Measurements from ENCODE around the gene DYNLRB1.
"Not testable (repeated sequence)": the region's sequence is repeated elsewhere in the genome, so short reads cannot be mapped to it uniquely, and the experiment has no call there.

The DYNLRB1 gene

DNA sequence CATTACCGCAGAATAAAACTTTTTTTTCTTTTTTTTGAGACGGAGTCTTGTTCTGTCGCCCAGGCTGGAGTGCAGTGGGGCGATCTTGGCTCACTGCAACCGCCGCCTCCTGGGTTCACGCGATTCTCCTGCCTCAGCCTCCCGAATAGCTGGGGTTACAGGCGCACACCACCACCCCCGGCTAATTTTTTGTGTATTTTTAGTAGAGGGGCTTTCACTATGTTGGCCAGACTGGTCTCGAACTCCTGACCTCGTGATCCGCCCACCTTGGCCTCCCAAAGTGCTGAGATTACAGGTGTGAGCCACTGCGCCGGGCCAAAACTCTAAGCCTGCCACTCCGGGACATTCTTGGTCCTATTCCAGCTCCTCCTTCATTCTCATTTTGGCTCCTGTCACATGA is 2.2 kb upstream of the DYNLRB1 start:
- H3K4me1 ChIP-seq (ENCODE audit: control insufficient read depth, insufficient read depth, low read length); H3K27me3 ChIP-seq (ENCODE audit: control insufficient read depth, insufficient read depth, low read length); H3K4me3 ChIP-seq (ENCODE audit: low read depth, low read length); H3K9ac ChIP-seq (ENCODE audit: low read depth, low read length); H3K36me3 ChIP-seq (ENCODE audit: control insufficient read depth, insufficient read depth, low read length); H3K9me3 ChIP-seq (ENCODE audit: control insufficient read depth, insufficient read depth, low read length): not testable (repeated sequence)

- peaks cover 4% of the 10 kb centered on the region for H3K36me3 ChIP-seq (ENCODE audit: control insufficient read depth, insufficient read depth, low read length)
- no peaks in the 10 kb centered on the region for H3K9me3 ChIP-seq (ENCODE audit: control insufficient read depth, insufficient read depth, low read length)
- no peaks in the 10 kb centered on the region for H3K4me1 ChIP-seq (ENCODE audit: control insufficient read depth, insufficient read depth, low read length)
- peak overlapping the region; percentile 94 for H3K4me3 ChIP-seq (ENCODE audit: low read depth, low read length)
- no peaks in the 10 kb centered on the region for H3K27me3 ChIP-seq (ENCODE audit: control insufficient read depth, insufficient read depth, low read length)
- H3K9ac ChIP-seq (ENCODE audit: low read depth, low read length) = peak overlapping the region; percentile 91
Measured at GRCh38 chr20:34514897-34515483, 1.2 kb upstream of the DYNLRB1 start.

DNA sequence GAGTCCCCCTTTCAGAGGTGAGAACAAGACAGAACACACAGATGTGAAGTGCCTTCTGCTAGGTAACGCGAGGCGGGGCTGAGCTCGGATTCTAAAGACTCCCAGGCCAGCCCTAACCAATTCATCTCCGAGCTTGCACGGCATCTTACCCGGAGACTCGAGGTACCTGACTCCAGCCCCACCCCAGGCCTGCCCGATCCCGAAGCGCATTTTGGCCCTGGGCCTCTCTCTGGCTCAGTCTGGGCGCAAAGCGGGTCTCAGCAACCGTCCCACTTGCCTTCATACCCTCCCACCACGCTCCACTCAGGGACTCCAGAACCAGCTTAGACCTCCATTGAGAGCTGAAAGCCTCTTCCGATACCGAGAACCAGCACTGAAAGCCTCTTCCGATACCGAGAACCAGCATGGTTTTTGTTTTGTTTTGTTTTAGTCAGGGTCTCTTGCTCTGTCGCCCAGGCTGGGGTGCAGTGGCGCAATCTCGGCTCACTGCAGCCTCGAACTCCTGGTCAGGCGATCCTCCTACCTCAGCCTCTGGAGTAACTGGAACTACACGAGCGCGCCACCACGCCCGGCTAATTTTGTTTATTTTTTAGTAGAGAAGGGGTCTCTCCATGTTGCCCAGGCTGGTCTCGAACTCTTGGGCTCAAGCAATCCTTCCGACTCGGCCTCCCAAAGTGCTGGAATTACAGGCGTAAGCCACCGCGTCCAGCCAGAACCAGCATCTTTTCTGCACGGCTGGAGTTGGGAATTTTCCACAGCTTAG is 557 bp upstream of the DYNLRB1 start:
- no peaks in the 10 kb centered on the region for H3K4me1 ChIP-seq (ENCODE audit: control insufficient read depth, insufficient read depth, low read length)
- peaks cover 4% of the 10 kb centered on the region for H3K36me3 ChIP-seq (ENCODE audit: control insufficient read depth, insufficient read depth, low read length)
- H3K9ac ChIP-seq (ENCODE audit: low read depth, low read length) = peak overlapping the region; percentile 91

GRCh38 chr20:34517114-34517505 is 888 bp downstream of the DYNLRB1 start:
- Histone ChIP-seq H3K36me3 (ENCODE audit: control insufficient read depth, insufficient read depth, low read length) (peaks cover 4% of the 10 kb centered on the region), H3K9me3 (ENCODE audit: control insufficient read depth, insufficient read depth, low read length) (no peaks in the 10 kb centered on the region), H3K9ac (ENCODE audit: low read depth, low read length) (no peak overlapping the region), H3K4me1 (ENCODE audit: control insufficient read depth, insufficient read depth, low read length) (no peaks in the 10 kb centered on the region), H3K4me3 (ENCODE audit: low read depth, low read length) (peak overlapping the region; percentile 94), H3K27me3 (ENCODE audit: control insufficient read depth, insufficient read depth, low read length) (no peaks in the 10 kb centered on the region)

More for the DNA sequence above, 557 bp upstream of the DYNLRB1 start:
- H3K27me3 ChIP-seq (ENCODE audit: control insufficient read depth, insufficient read depth, low read length) = no peaks in the 10 kb centered on the region
- H3K9me3 ChIP-seq (ENCODE audit: control insufficient read depth, insufficient read depth, low read length) = no peaks in the 10 kb centered on the region
- peak overlapping the region; percentile 94 for H3K4me3 ChIP-seq (ENCODE audit: low read depth, low read length)

DNA sequence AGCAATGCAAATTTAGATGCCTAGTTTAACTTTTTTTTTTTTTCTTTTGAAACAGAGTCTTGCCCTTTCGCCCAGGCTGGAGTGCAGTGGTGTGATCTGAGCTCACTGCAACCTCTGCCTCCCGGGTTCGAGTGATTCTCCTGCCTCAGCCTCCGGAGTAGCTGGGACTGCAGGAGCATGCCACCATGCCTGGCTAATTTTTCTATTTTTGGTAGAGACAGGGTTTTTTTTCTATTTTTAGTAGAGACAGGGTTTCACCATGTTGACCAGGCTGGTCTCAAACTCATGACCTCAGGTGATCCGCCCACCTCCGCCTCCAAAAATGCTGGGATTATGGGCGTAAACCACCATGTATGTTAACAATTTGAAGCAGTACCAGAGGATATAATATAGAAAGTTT is 2.6 kb downstream of the DYNLRB1 start:
- not testable (repeated sequence) for H3K27me3 ChIP-seq (ENCODE audit: control insufficient read depth, insufficient read depth, low read length); H3K4me3 ChIP-seq (ENCODE audit: low read depth, low read length); H3K36me3 ChIP-seq (ENCODE audit: control insufficient read depth, insufficient read depth, low read length); H3K9ac ChIP-seq (ENCODE audit: low read depth, low read length); H3K9me3 ChIP-seq (ENCODE audit: control insufficient read depth, insufficient read depth, low read length); H3K4me1 ChIP-seq (ENCODE audit: control insufficient read depth, insufficient read depth, low read length)

- not testable (repeated sequence) for H3K27me3 ChIP-seq (ENCODE audit: control insufficient read depth, insufficient read depth, low read length); H3K4me1 ChIP-seq (ENCODE audit: control insufficient read depth, insufficient read depth, low read length); H3K36me3 ChIP-seq (ENCODE audit: control insufficient read depth, insufficient read depth, low read length); H3K4me3 ChIP-seq (ENCODE audit: low read depth, low read length); H3K9me3 ChIP-seq (ENCODE audit: control insufficient read depth, insufficient read depth, low read length); H3K9ac ChIP-seq (ENCODE audit: low read depth, low read length)
Measured at GRCh38 chr20:34519841-34520240, 3.6 kb downstream of the DYNLRB1 start.

DNA sequence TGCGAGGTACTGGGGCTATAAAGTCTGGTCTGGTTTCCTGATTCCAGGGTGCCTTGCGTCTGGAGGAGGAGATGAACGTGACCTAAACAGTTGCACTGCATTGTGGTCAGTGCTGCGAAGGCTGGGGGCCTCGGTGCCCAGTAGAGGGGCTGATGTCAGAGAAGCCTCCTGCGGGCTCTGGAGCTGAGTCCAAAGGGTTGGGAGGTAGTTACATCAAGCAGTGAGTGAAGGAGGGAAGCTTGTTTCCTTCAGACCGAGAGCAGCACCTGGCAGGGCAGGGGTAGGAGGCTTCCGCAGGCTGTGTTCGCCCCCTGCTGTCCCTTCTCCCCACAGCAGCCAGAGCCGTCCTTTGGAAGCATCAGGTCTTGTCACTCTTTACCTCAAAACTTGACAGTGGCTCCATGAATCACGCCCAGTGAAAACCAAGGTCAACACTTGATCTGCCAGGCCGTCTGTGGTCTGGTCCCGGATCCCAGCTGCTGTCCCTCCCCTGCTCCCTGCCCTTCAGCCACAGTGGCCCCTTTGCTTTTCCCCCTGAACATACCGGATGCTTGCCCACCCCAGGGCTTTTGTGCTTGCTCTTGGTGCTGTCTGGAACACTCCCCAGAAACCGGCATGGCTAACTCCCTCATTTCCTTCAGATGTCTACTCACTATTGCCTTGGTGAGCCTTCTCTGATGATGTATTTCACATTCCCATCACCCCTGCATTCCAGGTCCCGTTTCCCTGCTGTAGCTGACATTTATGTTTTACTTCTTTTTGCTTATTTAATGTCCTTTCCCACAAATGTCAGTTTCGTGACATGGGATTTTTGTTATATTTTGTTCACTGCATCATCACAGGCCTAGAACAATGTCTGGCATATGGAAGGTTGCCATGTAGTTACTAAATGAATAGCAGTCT is 7.0 kb downstream of the DYNLRB1 start:
- Histone ChIP-seq H3K4me3 (ENCODE audit: low read depth, low read length) (no peak overlapping the region), H3K36me3 (ENCODE audit: control insufficient read depth, insufficient read depth, low read length) (peaks cover 10% of the 10 kb centered on the region), H3K4me1 (ENCODE audit: control insufficient read depth, insufficient read depth, low read length) (peaks cover 4% of the 10 kb centered on the region), H3K27me3 (ENCODE audit: control insufficient read depth, insufficient read depth, low read length) (no peaks in the 10 kb centered on the region), H3K9me3 (ENCODE audit: control insufficient read depth, insufficient read depth, low read length) (no peaks in the 10 kb centered on the region), H3K9ac (ENCODE audit: low read depth, low read length) (no peak overlapping the region)

DNA sequence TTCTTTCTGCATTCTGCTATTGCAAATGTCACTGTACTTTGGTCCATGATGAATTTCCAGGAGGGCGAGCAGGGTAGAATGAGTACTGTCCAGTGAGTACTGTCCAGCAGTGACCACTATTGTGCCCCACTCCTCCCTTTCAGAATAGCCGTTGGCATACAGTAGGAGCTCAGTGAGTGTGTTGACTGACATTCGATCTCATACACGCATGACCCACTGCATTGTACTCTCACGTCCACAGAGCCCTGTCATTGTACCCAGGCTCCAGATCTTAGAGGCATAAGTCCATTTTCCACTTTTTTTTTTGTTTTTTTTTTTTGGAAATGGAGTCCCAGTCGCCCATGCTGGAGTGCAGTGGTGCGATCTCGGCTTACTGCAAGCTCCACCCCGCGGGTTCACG is 8.2 kb downstream of the DYNLRB1 start:
- Histone ChIP-seq H3K4me1 (ENCODE audit: control insufficient read depth, insufficient read depth, low read length) (peaks cover 4% of the 10 kb centered on the region), H3K36me3 (ENCODE audit: control insufficient read depth, insufficient read depth, low read length) (peaks cover 17% of the 10 kb centered on the region), H3K27me3 (ENCODE audit: control insufficient read depth, insufficient read depth, low read length) (no peaks in the 10 kb centered on the region)

GRCh38 chr20:34525342-34525708 is 9.1 kb downstream of the DYNLRB1 start:
- no peaks in the 10 kb centered on the region for H3K27me3 ChIP-seq (ENCODE audit: control insufficient read depth, insufficient read depth, low read length)
- H3K9me3 ChIP-seq (ENCODE audit: control insufficient read depth, insufficient read depth, low read length) = no peaks in the 10 kb centered on the region
- H3K9ac ChIP-seq (ENCODE audit: low read depth, low read length) = no peak overlapping the region
- peaks cover 4% of the 10 kb centered on the region for H3K4me1 ChIP-seq (ENCODE audit: control insufficient read depth, insufficient read depth, low read length)
- H3K36me3 ChIP-seq (ENCODE audit: control insufficient read depth, insufficient read depth, low read length) = peaks cover 23% of the 10 kb centered on the region
- no peak overlapping the region for H3K4me3 ChIP-seq (ENCODE audit: low read depth, low read length)

More for the DNA sequence above, 8.2 kb downstream of the DYNLRB1 start:
- Histone ChIP-seq H3K9me3 (ENCODE audit: control insufficient read depth, insufficient read depth, low read length) (no peaks in the 10 kb centered on the region), H3K4me3 (ENCODE audit: low read depth, low read length) (no peak overlapping the region), H3K9ac (ENCODE audit: low read depth, low read length) (no peak overlapping the region)

DNA sequence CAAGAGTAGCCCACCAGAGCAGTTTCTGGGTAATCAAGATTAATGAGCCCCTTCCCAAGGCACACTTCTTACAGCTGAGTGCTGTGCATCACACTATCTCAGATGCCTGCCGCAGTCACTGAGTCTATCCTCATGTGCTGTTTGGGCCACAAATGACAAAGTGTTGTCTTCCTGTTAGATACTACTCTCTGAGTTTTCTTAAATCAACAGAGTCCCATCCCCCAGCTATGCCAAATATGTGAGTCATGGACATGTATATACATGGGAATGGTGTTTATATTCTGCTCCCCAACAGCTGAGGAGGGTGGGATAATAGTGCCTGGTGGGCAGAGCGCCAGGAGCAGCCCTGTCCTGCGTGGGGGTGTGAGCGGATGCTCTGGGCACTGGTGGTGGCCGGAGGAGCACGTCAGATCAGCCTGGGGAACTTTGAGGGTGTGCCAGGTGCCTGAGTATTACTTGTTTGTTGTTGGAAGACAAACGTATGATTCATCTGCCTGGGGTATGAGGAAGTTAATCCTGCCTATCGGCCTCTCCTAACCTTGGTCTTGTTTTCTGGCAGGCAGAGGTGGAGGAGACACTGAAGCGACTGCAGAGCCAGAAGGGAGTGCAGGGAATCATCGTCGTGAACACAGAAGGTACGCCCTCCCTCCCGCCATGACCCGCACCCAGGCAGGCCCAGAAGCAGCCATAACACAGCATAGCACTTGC is 9.6 kb downstream of the DYNLRB1 start:
- no peaks in the 10 kb centered on the region for H3K9me3 ChIP-seq (ENCODE audit: control insufficient read depth, insufficient read depth, low read length)
- H3K4me3 ChIP-seq (ENCODE audit: low read depth, low read length) = no peak overlapping the region
- H3K9ac ChIP-seq (ENCODE audit: low read depth, low read length) = no peak overlapping the region
- no peaks in the 10 kb centered on the region for H3K27me3 ChIP-seq (ENCODE audit: control insufficient read depth, insufficient read depth, low read length)
- peaks cover 28% of the 10 kb centered on the region for H3K36me3 ChIP-seq (ENCODE audit: control insufficient read depth, insufficient read depth, low read length)
- peaks cover 4% of the 10 kb centered on the region for H3K4me1 ChIP-seq (ENCODE audit: control insufficient read depth, insufficient read depth, low read length)

DNA sequence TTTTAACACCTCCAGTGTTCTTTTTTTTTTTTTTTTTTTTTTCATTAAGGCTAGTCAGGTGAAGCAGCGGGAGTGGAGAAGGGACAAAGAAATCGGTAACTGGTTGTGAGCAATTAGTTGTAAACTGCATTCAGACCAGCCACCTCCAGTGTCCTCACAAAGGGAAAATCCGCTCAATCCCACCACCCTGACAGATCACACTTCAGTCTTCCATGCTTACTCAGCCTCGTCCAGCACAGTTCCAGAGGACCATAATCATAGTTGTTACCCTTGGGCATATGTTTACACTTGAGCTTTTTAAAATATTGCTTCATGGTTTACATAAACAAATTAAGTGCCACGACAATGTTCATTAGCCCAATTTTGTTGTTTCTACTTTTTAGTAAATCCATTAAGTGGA is 10.2 kb downstream of the DYNLRB1 start:
- Histone ChIP-seq H3K36me3 (ENCODE audit: control insufficient read depth, insufficient read depth, low read length) (peaks cover 28% of the 10 kb centered on the region), H3K4me3 (ENCODE audit: low read depth, low read length) (no peak overlapping the region), H3K4me1 (ENCODE audit: control insufficient read depth, insufficient read depth, low read length) (peaks cover 4% of the 10 kb centered on the region), H3K27me3 (ENCODE audit: control insufficient read depth, insufficient read depth, low read length) (no peaks in the 10 kb centered on the region), H3K9ac (ENCODE audit: low read depth, low read length) (no peak overlapping the region), H3K9me3 (ENCODE audit: control insufficient read depth, insufficient read depth, low read length) (no peaks in the 10 kb centered on the region)
